Breast epithelium (tissue), 3 donors: Measurements from ENCODE around the gene CETP.

ENCODE experiments used
- CTCF ChIP-seq, 3 donors: fragments of 450-650 bp; IDR thresholded peaks; one replicate each; pipeline ENCODE4 v1.5.1; 2016 to 2017; ENCODE audit warnings: antibody characterized with exemption in 3 of 3, mild to moderate bottlenecking in 3 of 3, moderate library complexity in 3 of 3
- POLR2A ChIP-seq: fragments of 450-650 bp; IDR thresholded peaks from one replicate; pipeline ENCODE4 v1.6.1; 2016; ENCODE audit warnings: antibody characterized with exemption, mild to moderate bottlenecking, moderate library complexity

- TF ChIP-seq POLR2A (no peak), CTCF (IDR thresholded peaks at IDR 0.05) (no peak)
Observed at GRCh38 chr16:57012353-57012752, 50.6 kb downstream of the CETP start.
